ENCODE results near the gene LUC7L.
"Not testable (repeated sequence)": the region's sequence is repeated elsewhere in the genome, so short reads cannot be mapped to it uniquely, and the experiment has no call there.

LUC7L gene

GRCh38 chr16:259814-260253, 30.6 kb upstream of the LUC7L start:
- no peak overlapping the region for H3K9ac ChIP-seq (ENCODE audit: low read depth, low read length)
- no peaks in the 10 kb centered on the region for H3K27me3 ChIP-seq (ENCODE audit: control insufficient read depth, insufficient read depth, low read length)
- H3K4me3 ChIP-seq (ENCODE audit: low read depth, low read length), result no peak overlapping the region
- no peaks in the 10 kb centered on the region for H3K4me1 ChIP-seq (ENCODE audit: control insufficient read depth, insufficient read depth, low read length)
- no peaks in the 10 kb centered on the region for H3K9me3 ChIP-seq (ENCODE audit: control insufficient read depth, insufficient read depth, low read length)
- peaks cover 51% of the 10 kb centered on the region for H3K36me3 ChIP-seq (ENCODE audit: control insufficient read depth, insufficient read depth, low read length)

DNA sequence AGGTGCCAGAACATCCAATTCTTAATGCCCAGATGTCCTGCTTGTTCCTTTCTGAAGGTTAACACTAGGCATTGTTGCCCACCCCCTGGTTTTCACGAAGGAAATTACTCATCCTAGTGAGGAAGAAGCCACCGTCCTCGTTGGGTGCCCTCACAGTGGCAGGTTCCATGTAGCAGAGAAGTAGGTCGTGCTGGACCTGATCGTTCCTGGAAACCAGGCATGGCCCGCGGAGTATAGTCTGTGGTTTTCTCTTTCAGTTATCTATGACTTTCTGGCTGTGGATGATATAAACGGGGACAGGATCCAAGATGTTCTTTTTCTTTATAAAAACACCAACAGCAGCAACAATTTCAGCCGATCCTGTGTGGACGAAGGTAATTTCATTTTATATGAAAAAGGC, 30.0 kb upstream of the LUC7L start:
- no peaks in the 10 kb centered on the region for H3K4me1 ChIP-seq (ENCODE audit: control insufficient read depth, insufficient read depth, low read length)
- no peak overlapping the region for H3K9ac ChIP-seq (ENCODE audit: low read depth, low read length)
- H3K36me3 ChIP-seq (ENCODE audit: control insufficient read depth, insufficient read depth, low read length), result peaks cover 46% of the 10 kb centered on the region

DNA sequence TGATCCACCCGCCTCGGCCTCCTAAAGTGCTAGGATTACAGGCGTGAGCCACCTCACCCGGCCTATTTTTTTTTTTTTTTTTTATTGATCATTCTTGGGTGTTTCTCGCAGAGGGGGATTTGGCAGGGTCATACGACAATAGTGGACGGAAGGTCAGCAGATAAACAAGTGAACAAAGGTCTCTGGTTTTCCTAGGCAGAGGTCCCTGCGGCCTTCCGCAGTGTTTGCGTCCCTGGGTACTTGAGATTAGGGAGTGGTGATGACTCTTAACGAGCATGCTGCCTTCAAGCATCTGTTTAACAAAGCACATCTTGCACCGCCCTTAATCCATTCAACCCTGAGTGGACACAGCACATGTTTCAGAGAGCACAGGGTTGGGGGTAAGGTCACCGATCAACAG, 28.8 kb upstream of the LUC7L start:
- H3K27me3 ChIP-seq (ENCODE audit: control insufficient read depth, insufficient read depth, low read length); H3K9ac ChIP-seq (ENCODE audit: low read depth, low read length); H3K4me3 ChIP-seq (ENCODE audit: low read depth, low read length); H3K4me1 ChIP-seq (ENCODE audit: control insufficient read depth, insufficient read depth, low read length); H3K9me3 ChIP-seq (ENCODE audit: control insufficient read depth, insufficient read depth, low read length): not testable (repeated sequence)
- H3K36me3 ChIP-seq (ENCODE audit: control insufficient read depth, insufficient read depth, low read length), result peaks cover 41% of the 10 kb centered on the region

More for the DNA sequence above, 30.0 kb upstream of the LUC7L start:
- Histone ChIP-seq H3K9me3 (ENCODE audit: control insufficient read depth, insufficient read depth, low read length) (no peaks in the 10 kb centered on the region), H3K4me3 (ENCODE audit: low read depth, low read length) (no peak overlapping the region), H3K27me3 (ENCODE audit: control insufficient read depth, insufficient read depth, low read length) (no peaks in the 10 kb centered on the region)

GRCh38 chr16:255183-255582, 25.9 kb upstream of the LUC7L start:
- no peak overlapping the region for H3K9ac ChIP-seq (ENCODE audit: low read depth, low read length)
- H3K27me3 ChIP-seq (ENCODE audit: control insufficient read depth, insufficient read depth, low read length), result no peaks in the 10 kb centered on the region
- no peaks in the 10 kb centered on the region for H3K9me3 ChIP-seq (ENCODE audit: control insufficient read depth, insufficient read depth, low read length)
- no peaks in the 10 kb centered on the region for H3K4me1 ChIP-seq (ENCODE audit: control insufficient read depth, insufficient read depth, low read length)
- H3K4me3 ChIP-seq (ENCODE audit: low read depth, low read length), result no peak overlapping the region
- H3K36me3 ChIP-seq (ENCODE audit: control insufficient read depth, insufficient read depth, low read length), result peaks cover 21% of the 10 kb centered on the region

DNA sequence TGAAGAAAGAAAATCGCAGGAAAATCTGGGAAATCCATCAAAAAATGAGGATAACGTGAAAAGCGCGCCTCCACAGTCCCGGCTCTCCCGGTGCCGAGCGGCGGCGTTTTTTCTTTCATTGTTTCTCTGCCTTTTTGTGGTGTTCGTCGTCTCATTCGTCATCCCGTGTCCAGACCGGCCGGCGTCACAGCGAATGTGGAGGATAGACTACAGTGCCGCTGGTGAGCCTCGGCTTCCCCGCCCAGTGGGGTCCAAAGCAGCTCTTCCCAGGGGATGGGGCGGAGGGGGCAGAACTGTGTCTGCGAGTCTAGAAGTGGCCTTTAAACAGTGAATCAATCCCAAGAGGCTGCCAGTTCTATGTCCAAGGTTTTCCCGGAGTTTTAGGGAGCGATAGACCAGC, 25.2 kb upstream of the LUC7L start:
- H3K9me3 ChIP-seq (ENCODE audit: control insufficient read depth, insufficient read depth, low read length), result no peaks in the 10 kb centered on the region
- H3K9ac ChIP-seq (ENCODE audit: low read depth, low read length), result no peak overlapping the region
- peaks cover 15% of the 10 kb centered on the region for H3K36me3 ChIP-seq (ENCODE audit: control insufficient read depth, insufficient read depth, low read length)
- H3K4me1 ChIP-seq (ENCODE audit: control insufficient read depth, insufficient read depth, low read length), result no peaks in the 10 kb centered on the region
- no peaks in the 10 kb centered on the region for H3K27me3 ChIP-seq (ENCODE audit: control insufficient read depth, insufficient read depth, low read length)
- H3K4me3 ChIP-seq (ENCODE audit: low read depth, low read length), result no peak overlapping the region

- H3K27me3 ChIP-seq (ENCODE audit: control insufficient read depth, insufficient read depth, low read length), result no peaks in the 10 kb centered on the region
- no peak overlapping the region for H3K9ac ChIP-seq (ENCODE audit: low read depth, low read length)
- H3K9me3 ChIP-seq (ENCODE audit: control insufficient read depth, insufficient read depth, low read length), result no peaks in the 10 kb centered on the region
- H3K4me3 ChIP-seq (ENCODE audit: low read depth, low read length), result no peak overlapping the region
- H3K4me1 ChIP-seq (ENCODE audit: control insufficient read depth, insufficient read depth, low read length), result no peaks in the 10 kb centered on the region
- peaks cover 11% of the 10 kb centered on the region for H3K36me3 ChIP-seq (ENCODE audit: control insufficient read depth, insufficient read depth, low read length)
Observed at GRCh38 chr16:253833-254232, 24.6 kb upstream of the LUC7L start.

DNA sequence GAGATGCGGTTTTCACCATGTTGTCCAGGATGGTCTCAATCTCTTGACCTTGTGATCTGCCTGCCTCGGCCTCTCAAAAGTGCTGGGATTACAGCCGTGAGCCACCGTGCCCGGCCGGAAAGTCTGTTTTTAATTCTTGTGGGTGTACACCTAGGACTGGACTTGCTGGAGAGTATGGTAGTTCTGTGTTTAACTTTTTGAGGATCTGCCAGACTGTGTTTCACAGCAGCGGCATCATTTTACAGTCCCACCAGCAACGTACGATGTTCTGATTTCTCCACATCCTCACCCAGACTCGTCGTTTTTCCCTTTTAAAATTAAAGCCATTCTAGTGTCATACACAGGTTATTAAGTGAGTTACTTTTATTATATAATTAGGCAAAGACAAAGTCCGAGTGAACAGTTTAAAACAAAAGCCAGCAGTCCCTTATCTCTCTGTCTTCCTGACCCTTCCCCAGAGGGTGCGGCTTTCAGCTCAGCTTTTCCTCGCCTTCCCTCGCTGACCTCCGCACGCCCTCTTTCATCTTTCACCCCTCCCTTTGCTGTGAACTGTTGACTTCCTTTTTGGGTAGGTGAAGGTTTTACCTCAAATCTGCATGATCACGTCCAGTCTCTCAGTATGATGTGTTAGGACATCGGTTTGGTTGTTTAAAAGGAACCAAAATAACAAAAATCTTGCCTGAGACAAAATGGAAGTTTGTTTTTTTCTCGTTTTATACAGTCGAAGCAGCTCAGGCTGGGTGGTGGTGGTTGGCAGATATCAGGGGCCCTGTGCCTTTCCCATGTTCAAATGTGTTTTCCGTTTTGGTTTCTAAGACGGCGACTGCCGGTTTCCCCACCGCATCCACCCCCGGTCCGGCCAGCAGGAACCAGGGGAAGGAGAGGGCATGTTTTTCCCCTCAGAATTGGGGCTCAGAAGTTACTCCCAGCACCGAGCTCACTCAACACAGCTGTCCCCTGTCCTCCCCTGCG, 23.4 kb upstream of the LUC7L start:
- Histone ChIP-seq H3K36me3 (ENCODE audit: control insufficient read depth, insufficient read depth, low read length) (peaks cover 11% of the 10 kb centered on the region), H3K4me3 (ENCODE audit: low read depth, low read length) (no peak overlapping the region), H3K4me1 (ENCODE audit: control insufficient read depth, insufficient read depth, low read length) (no peaks in the 10 kb centered on the region), H3K27me3 (ENCODE audit: control insufficient read depth, insufficient read depth, low read length) (no peaks in the 10 kb centered on the region), H3K9ac (ENCODE audit: low read depth, low read length) (no peak overlapping the region), H3K9me3 (ENCODE audit: control insufficient read depth, insufficient read depth, low read length) (no peaks in the 10 kb centered on the region)

DNA sequence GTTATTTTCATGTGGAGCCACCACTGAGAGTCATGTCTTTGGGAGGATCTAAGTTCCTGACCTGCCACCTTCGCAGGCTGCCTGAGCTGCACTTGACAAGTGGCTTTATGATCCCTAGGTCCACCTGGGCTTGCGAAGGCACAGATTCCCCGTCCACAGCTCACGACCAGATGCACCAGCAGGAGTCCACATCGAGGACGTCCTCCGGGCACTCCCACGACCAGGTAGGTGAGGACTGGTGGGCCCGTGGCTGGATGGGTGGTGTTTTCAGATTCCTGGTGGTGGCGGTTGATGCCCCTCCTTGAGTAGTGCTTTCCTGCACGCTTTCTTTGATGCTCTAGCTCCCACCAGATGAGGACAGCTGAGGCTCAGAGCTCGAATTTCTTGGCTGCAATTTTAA, 20.2 kb upstream of the LUC7L start:
- no peaks in the 10 kb centered on the region for H3K9me3 ChIP-seq (ENCODE audit: control insufficient read depth, insufficient read depth, low read length)
- peaks cover 7% of the 10 kb centered on the region for H3K36me3 ChIP-seq (ENCODE audit: control insufficient read depth, insufficient read depth, low read length)
- H3K27me3 ChIP-seq (ENCODE audit: control insufficient read depth, insufficient read depth, low read length), result no peaks in the 10 kb centered on the region
- H3K9ac ChIP-seq (ENCODE audit: low read depth, low read length), result no peak overlapping the region
- no peaks in the 10 kb centered on the region for H3K4me1 ChIP-seq (ENCODE audit: control insufficient read depth, insufficient read depth, low read length)
- H3K4me3 ChIP-seq (ENCODE audit: low read depth, low read length), result no peak overlapping the region

DNA sequence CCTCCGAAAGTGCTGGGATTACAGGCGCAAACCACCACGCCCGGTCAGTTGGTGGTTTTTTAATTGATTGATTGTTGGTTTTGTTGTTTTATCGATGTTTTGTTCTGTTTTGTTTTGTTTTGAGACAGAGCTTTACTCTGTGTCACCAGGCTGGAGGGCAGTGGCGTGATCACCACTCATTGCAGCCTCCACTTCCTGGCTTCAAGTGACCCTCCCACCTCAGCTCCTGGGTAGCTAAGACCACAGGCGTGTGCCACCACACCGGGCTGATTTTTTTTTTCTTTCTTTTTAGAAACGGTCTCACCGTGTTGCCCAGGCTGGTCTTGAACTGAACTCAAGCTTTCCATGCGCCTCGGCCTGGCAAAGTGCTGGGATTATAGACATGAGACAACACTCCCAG, 17.8 kb upstream of the LUC7L start:
- H3K4me1 ChIP-seq (ENCODE audit: control insufficient read depth, insufficient read depth, low read length), result no peaks in the 10 kb centered on the region
- H3K4me3 ChIP-seq (ENCODE audit: low read depth, low read length), result no peak overlapping the region
- H3K9ac ChIP-seq (ENCODE audit: low read depth, low read length), result no peak overlapping the region
- H3K27me3 ChIP-seq (ENCODE audit: control insufficient read depth, insufficient read depth, low read length), result no peaks in the 10 kb centered on the region
- peaks cover 4% of the 10 kb centered on the region for H3K36me3 ChIP-seq (ENCODE audit: control insufficient read depth, insufficient read depth, low read length)
- H3K9me3 ChIP-seq (ENCODE audit: control insufficient read depth, insufficient read depth, low read length), result no peaks in the 10 kb centered on the region

GRCh38 chr16:245105-245504, 15.9 kb upstream of the LUC7L start:
- no peaks in the 10 kb centered on the region for H3K4me1 ChIP-seq (ENCODE audit: control insufficient read depth, insufficient read depth, low read length)
- no peak overlapping the region for H3K9ac ChIP-seq (ENCODE audit: low read depth, low read length)

GRCh38 chr16:243348-243747, 14.1 kb upstream of the LUC7L start:
- Histone ChIP-seq H3K9ac (ENCODE audit: low read depth, low read length) (no peak overlapping the region), H3K4me3 (ENCODE audit: low read depth, low read length) (no peak overlapping the region), H3K9me3 (ENCODE audit: control insufficient read depth, insufficient read depth, low read length) (no peaks in the 10 kb centered on the region), H3K4me1 (ENCODE audit: control insufficient read depth, insufficient read depth, low read length) (no peaks in the 10 kb centered on the region), H3K36me3 (ENCODE audit: control insufficient read depth, insufficient read depth, low read length) (no peaks in the 10 kb centered on the region), H3K27me3 (ENCODE audit: control insufficient read depth, insufficient read depth, low read length) (no peaks in the 10 kb centered on the region)

More at GRCh38 chr16:245105-245504, 15.9 kb upstream of the LUC7L start:
- no peaks in the 10 kb centered on the region for H3K27me3 ChIP-seq (ENCODE audit: control insufficient read depth, insufficient read depth, low read length)
- peaks cover under 1% of the 10 kb centered on the region for H3K36me3 ChIP-seq (ENCODE audit: control insufficient read depth, insufficient read depth, low read length)
- H3K9me3 ChIP-seq (ENCODE audit: control insufficient read depth, insufficient read depth, low read length), result no peaks in the 10 kb centered on the region
- no peak overlapping the region for H3K4me3 ChIP-seq (ENCODE audit: low read depth, low read length)

- no peaks in the 10 kb centered on the region for H3K36me3 ChIP-seq (ENCODE audit: control insufficient read depth, insufficient read depth, low read length)
- H3K4me3 ChIP-seq (ENCODE audit: low read depth, low read length), result no peak overlapping the region
- H3K9me3 ChIP-seq (ENCODE audit: control insufficient read depth, insufficient read depth, low read length), result no peaks in the 10 kb centered on the region
- H3K9ac ChIP-seq (ENCODE audit: low read depth, low read length), result no peak overlapping the region
- no peaks in the 10 kb centered on the region for H3K4me1 ChIP-seq (ENCODE audit: control insufficient read depth, insufficient read depth, low read length)
- H3K27me3 ChIP-seq (ENCODE audit: control insufficient read depth, insufficient read depth, low read length), result no peaks in the 10 kb centered on the region
Observed at GRCh38 chr16:242281-242680, 13.0 kb upstream of the LUC7L start.

Measured in iPS-15b (cell line).